Erythroblast (primary cell): ENCODE data around the gene S100PBP.

Experiments
- GATA1 ChIP-seq: IDR thresholded peaks from 2 replicates; pipeline ENCODE4 v1.6.1; 2011; ENCODE audit warnings: low read depth, mild to moderate bottlenecking, control low read depth, low read length, moderate library complexity
- POLR2A ChIP-seq: IDR thresholded peaks from 2 replicates; pipeline ENCODE4 v1.6.1; 2011; ENCODE audit warnings: mild to moderate bottlenecking, low read length

GRCh38 chr1:32783851-32784250, 33.6 kb upstream of the S100PBP start:
- TF ChIP-seq POLR2A (no peak), GATA1 (no peak)
